Superior temporal gyrus (tissue), 1 donor: ENCODE results near the gene MYO15A.

Source experiments
- DNase-seq: peaks from one replicate; pipeline ENCODE4 v3.0.0-alpha.2; 2016; ENCODE audit errors: extremely low spot score

MYO15A gene

DNA sequence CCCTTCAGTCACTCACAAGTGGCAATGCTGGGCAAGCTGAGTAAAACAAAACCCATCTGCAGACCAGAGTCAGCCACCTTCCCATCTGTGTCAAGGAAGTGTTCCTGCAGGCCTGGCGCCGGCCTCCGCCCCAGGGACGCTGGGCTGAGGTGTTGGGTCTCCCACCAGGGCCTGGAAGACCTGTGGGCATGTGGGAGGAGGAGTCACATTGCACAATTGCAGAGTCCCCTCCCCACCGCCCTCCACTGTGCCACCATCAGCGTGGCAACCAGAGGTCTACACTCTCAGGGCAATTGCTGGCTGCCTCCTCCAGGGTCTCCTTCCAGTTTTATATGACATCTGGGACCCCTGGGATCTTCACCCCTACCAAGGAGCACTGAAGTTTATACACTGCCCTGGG, 3.0 kb upstream of the MYO15A start:
- DNase-seq = no peak

DNA sequence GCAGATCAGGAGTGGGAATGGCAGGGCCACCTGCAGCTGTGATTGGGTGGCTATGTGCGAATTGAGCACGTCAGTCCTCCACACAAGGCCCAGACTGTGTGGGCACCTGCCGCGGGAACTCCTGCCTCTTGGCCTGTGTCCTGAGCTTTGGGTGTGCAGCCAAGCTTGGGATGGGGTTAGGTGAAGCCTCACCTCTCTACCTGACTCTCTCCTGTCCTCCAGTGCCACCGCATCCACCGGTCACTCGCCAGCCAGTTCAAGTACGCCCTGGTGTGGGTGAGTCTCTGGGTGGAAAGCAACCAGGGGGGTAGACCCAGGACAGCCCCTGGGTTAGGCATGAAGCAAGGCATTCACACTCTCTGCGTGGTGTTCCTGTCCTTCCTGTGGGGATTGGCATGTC, 2.3 kb upstream of the MYO15A start:
- DNase-seq = no peak

DNA sequence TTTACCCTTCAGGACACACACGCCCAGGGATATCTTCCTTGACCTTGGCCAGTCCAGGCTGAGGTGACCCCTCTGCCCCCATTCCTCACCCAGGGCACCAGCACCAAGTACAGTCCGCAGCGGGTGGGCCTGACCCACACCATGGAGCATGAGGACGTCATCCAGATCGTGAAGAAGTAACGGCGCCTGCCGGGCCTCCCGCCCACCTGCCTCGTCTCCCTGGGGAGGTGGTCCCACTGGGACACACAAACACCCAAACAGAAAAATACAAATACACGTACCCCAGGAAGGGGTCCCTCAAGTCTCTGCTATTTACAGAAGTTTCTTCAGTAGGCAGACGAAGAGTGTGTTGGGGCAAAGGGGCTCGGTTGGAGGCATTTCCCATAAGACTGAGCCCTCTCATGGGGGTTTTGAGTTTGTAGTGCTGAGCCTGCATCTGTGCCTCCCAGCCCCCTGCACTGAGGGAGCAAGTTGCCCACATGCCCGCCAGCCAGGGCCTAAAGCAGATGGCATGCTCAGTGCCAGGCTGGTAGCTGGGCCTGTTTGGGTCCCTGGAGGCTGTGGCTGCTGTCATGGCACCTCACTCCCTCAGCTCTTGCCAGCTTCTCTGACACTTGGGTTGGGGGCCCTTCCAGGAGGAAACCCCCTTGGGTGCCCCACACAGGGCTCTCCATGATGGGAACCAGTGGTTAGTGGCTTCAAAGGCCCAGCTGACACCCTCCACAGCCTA, 1.3 kb upstream of the MYO15A start:
- DNase-seq = no peak

DNA sequence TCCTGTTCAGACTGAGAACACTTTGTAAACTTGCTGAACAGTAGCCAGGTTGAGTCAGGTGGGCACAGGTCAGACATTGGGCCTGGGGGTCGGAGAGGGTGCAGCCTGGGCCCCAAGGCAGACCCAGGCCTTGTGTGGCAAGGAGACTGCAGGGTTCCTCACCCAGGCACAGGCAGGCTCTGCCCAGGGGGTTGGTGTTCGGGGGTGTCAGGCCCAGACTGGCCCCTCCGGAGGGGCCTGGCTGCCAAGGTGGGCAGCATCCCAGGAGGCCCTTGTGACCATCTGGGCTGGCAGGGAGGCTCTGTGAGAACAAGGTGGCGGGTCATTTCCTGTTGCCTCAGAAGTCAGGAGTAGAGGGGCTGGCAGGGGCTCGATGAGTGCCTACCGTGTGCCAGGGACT, 585 bp upstream of the MYO15A start:
- DNase-seq = no peak

DNA sequence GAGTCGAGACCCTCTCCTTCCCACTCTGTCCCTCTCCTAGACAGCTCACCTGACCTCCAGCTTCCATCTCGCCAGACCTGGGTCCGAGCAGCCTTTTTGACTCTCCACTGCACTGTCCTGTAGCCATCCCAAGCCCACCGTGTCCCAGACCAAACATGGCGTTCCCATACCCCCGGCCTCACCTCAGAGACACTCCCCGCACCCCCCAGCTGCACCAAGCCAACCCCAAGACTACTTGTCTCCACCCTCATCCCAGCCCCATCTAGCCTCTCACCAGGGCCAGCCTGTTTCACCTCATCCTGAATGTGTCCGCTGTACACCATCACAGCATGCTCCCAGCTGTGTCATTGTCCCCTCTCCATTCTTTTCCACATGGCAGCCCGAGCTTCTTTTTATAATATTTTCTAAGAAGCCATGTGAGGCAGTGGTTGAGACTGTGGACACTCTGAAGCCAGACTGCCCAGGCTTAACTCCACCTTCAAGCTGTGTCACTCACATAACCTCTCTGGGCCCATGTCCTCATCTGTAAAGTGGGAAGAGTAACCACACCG, 1.5 kb downstream of the MYO15A start:
- DNase-seq = no peak

DNA sequence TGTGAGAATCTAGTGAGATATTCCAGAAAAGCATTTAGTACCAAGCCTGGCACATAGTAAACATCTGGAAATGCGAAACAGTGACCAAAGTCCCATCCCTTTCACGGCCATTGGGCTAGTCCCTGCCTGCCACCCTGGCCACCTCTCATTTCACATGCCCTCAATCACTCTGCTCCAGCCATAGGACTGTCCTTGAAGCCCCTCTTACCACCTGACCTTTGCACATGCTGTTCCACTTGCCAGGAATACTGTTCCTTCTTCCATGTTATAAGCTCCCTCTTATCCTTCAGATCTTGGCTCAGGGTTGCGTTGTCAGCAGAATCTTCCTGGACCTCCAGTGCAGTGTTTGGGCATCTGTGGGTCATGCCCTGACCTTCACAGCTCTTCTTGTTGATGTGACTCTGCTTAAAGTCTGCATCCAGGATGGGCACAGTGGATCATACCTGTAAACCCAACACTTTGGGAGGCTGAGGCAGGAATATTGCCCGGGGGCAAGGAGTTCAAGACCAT, 2.1 kb downstream of the MYO15A start:
- DNase-seq = no peak

DNA sequence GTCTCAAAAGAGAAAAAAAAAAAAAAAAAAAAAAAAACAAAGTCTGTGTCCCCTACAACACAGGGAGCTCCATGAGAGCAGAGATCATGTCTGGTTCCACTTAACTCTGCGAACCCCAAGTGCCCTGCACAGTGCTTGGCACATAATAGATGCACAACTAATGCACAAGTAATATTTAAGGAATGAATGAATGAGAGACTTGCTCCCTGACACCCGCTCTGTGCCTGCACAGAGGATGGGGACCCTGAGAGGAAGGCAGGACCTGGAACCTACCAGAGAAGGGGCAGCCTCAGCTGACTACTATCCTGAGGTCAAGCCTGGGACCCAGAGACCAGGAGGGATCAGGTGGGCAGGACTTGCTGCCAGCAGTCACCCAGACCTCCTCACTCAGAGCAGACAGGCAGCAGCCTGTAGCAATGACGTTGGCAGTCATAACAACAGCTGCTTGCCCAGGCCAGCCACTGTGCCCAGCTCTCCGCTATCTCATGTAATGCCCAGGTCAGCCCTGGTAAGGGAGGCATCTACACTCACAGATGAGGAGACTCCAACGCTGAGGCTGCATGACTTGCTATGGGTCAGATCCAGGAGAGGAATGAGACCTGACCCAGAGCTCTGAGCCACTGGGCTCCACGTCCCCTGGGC, 2.9 kb downstream of the MYO15A start:
- DNase-seq = no peak

DNA sequence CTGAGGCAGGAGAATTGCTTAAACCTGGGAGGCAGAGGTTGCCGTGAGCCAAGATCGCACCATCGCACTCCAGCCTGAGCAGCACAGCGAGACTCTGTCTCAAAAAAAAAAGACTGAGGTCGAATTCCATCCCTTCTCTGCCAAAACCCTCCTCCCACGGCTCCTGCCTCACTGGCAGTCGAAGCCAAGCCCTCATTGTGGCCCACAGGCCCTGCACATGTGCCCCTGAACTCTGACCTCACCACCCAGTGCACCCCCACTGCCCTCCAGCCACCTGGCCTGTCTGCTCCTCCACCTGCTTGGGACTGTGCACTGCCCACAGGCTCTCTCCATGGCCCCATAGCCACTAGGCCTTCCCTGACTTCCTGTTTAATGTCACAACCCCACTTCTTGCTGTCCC, 7.0 kb downstream of the MYO15A start:
- no peak for DNase-seq

DNA sequence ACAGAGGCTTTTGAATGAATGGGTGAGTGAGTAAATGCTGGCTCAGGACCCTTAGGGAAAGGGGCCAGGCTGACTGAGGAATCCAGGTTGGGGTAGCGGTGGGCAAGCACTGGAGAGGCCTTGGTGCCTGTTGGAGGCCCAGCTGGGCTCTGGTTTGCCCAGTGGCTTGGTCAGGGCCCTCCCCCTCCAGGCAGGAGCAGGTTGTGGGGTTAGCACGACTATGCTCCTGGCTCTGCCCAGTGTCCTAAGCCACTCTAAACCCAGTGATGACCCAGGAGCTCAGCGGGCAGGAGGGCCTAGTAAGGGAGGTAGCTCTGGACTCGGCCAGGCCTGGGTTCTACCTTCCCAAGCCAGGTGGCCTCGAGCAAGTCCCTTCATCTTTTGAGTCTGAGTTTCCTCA, 7.5 kb downstream of the MYO15A start:
- DNase-seq = no peak

DNA sequence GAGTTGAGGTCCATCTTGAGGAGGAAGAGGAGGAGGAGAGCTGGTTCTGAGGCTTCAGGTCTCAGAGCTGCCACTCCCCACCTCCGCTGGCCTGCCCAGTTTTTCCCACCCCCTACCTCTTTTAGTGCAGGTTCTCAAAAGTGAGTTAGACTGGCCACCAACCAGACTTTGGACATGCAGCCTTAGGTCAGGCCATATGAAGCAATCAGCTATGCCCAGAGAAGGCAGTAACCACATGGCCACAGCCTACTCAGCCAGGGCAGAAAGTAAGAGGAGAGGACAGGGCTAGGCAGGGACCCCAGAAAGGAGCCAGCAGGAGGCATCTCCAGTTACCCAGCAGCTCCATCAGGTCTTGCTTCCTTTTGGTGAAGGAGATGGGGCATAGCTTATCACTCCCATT, 9.0 kb downstream of the MYO15A start:
- no peak for DNase-seq

DNA sequence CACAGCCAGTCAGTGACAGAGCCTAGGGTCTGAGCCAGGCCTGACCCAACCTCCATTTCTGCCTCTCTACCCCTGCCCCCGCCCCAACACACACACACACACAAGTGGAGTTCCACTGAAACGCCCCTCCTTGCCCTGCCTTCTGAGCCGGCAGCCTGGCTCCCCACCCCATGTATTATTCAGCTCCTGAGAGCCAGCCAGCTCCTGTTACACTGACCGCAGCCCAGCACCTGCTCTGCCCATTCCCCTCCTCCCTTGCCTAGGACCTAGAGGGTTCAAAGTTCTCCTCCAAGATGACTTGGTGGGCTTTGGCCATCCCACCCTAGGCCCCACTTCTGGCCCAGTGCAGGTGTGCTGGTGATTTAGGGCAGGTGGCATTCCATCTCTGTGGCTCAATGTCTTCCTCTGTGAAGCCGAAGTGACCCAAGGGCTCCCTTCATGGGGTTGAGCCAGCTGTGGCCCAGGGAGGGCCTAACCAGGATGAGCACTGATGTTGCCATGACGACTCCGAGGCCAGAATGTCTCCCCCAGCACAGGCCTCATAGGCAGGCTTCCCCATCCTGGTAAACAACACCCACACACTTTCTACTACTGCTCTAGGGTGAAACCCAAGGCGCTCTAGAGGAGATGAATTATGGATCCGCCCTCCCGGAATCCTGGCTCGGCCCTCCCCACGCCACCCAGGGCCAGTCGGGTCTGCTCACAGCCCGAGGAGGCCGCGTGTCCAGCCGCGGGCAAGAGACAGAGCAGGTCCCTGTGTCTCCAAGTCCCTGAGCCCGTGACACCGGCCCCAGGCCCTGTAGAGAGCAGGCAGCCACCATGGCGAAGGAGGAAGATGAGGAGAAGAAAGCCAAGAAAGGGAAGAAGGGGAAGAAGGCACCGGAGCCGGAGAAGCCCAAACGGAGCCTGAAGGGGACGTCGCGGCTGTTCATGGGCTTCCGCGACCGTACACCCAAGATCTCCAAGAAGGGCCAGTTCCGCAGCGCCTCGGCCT, 9.7 kb downstream of the MYO15A start:
- DNase-seq = no peak

DNA sequence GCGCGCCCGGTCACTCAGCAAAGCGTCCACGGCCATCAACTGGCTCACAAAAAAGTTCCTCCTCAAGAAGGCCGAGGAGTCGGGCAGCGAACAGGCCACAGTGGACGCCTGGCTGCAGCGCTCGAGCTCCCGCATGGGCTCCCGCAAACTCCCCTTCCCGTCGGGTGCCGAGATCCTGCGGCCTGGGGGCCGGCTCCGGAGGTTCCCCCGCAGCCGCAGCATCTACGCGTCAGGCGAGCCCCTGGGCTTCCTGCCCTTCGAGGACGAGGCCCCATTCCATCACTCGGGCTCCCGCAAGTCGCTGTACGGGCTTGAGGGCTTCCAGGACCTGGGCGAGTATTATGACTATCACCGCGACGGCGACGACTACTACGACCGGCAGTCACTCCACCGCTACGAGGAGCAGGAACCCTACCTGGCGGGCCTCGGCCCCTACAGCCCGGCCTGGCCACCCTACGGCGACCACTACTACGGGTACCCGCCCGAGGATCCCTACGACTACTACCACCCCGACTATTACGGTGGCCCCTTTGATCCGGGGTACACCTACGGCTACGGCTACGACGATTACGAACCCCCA, 10.7 kb downstream of the MYO15A start:
- no peak for DNase-seq

DNA sequence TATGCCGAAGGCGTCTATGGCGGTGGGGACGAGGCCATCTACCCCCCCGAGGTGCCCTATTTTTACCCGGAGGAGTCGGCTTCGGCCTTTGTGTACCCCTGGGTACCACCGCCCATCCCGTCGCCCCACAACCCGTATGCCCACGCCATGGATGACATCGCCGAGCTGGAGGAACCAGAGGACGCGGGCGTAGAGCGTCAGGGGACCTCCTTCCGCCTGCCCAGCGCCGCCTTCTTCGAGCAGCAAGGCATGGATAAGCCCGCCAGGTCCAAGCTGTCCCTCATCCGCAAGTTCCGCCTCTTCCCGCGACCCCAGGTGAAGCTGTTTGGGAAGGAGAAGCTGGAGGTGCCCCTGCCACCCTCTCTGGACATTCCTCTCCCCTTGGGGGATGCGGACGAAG, 11.4 kb downstream of the MYO15A start:
- DNase-seq = no peak

DNA sequence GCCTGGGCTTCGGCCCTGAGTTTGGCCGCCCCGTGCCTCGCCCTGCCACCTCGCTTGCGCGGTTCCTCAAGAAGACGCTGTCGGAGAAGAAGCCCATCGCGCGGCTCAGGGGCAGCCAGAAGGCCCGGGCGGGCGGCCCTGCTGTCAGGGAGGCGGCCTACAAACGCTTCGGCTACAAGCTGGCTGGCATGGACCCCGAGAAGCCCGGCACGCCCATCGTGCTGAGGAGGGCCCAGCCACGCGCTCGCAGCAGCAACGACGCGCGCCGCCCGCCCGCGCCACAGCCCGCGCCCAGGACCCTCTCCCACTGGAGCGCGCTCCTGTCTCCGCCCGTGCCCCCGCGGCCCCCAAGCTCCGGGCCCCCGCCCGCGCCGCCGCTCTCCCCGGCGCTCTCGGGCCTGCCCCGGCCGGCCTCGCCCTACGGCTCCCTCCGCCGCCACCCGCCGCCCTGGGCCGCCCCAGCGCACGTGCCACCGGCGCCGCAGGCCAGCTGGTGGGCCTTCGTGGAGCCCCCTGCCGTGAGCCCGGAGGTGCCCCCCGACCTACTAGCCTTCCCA, 12.0 kb downstream of the MYO15A start:
- no peak for DNase-seq

DNA sequence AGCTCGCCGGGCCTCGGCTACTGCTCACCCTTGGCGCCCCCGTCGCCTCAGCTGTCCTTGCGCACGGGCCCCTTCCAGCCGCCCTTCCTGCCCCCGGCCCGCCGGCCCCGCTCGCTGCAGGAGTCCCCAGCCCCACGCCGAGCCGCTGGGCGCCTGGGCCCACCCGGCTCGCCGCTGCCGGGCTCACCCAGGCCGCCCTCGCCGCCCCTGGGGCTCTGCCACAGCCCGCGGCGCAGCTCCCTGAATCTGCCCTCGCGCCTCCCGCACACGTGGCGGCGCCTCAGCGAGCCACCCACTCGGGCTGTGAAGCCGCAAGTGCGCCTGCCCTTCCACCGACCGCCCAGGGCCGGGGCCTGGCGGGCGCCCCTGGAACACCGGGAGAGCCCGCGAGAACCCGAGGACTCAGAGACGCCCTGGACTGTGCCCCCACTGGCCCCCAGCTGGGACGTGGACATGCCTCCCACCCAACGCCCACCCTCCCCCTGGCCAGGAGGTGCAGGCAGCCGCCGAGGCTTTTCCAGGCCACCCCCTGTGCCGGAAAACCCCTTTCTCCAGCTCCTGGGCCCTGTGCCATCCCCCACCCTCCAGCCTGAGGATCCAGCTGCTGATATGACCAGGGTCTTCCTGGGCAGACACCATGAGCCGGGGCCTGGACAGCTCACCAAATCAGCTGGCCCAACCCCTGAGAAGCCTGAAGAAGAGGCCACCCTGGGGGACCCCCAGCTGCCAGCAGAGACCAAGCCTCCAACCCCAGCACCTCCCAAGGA, 12.8 kb downstream of the MYO15A start:
- DNase-seq = no peak

DNA sequence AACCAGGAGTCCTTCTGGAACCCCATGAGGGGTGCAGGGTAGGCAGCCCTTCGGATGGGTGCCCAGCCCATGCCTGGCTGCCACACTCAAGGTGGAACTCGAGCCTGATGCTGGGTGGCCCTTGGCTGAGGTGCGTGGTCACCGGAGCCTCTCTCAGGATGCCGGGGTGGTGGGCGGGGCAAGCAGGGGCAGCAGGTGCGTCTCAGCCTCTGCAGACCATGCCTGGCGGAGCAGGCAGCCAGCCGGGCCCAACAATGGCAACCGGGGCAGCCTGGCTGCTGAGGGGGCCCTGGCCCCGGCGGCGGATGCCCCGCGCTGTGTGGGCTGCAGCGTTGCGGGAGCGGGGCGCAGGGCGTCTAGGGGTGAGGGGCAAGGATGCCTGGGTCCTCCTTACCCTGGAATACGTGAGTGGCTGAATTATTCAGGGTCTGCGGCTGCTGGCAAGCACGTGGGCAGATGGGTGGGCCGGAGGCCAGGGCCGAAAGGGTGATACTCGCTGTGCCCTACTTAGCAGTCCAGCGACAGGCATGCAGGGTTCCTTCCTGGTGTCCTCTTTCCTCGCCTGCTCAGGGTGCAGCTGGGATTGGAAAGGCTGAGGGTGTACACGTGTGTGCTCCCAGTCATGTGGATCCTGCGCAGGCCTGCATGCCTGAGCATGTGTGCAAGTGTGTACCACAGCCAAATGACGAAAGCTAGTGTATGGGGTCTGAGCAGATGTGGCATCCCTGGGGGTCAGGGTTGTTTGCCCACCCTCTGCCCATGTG, 14.6 kb downstream of the MYO15A start:
- DNase-seq = no peak

DNA sequence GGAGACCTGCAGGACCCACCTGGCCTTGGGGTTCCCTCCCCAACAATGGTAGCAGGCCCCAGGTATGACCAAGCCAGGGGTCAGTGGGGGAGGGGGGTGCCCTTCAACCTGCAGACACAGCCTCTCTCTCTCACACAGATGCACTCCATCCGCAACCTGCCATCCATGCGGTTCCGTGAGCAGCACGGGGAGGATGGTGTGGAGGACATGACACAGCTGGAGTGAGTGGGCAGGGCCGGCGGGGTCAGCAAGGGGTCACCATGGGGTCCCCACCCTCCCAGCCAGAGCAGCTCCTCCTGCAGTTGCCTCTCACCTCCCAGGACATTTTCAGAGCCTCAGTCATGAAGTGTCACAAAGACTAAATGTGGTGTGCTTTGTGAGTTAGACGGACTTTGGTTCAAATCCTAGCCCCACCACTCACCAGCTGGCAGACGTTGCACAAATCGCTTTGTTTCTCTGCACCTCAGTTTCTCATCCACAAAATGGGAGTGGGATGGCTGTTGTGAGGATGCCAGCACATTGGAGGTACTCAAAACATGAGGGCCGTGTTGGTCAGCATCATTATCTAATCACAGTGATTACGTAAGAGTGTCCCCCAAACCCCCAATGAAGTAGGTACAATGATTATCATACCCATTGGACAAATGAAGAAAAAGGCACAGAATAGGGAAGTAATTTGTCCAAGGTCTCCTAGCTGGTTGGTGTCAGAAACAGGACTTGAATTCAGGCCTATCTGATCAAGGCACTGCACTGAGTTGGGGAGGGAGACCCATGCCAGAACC, 16.0 kb downstream of the MYO15A start:
- DNase-seq = no peak

DNA sequence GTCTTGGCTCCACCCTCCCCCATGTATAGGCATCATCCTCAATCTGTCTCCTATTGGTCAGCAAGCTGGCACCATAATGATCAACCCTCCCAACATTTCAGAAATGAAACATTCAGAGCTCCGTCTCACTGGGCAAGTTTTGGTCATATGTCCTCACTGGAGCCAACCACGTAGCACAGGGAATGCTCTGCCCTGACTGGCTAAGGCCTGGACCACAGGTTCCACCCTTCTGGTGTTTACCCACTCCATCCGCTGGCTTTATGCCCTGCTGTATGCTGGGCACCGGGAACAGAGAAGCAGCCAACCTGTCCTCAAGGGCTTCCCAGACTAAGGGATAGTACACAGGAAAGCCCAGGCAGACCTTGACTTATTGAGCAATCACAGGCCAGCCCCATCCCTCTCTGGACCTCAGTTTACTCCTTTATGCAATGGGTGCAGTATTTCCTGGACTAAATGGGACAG, 20.5 kb downstream of the MYO15A start:
- DNase-seq = peak; percentile 61

DNA sequence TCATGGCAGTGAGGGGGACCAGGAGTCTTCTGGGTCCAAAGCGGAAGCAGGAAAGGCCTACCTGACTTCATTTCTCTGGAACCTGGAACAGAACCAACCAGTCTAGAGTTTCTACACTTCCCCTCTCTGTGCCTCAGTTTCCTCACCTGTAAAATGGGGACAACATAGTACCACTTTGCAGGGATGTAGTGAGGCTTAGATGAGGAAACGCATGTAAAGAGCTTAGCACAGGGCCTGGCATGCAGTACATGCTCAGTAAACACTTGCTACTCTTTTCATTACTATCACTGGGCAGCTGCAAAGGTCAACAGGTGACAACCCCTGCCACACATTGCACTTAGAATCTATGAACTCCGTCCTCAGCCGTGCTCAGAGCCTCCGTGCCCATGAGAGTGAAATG, 24.2 kb downstream of the MYO15A start:
- no peak for DNase-seq
